Thyroid gland (tissue), 4 donors: ENCODE measurements around the gene KLHL35. TPM values are rescaled to one million over a fixed set of nuclear protein-coding genes. Genes with fewer than 3 reads are reported as not detected.

Experiments used
- DNase-seq, 2 donors: peaks; one replicate each; pipeline ENCODE4 v3.0.0-alpha.2; 2019
- H3K27ac ChIP-seq, 3 donors: fragments of 200-600 bp; sonication (generic); 1 replicate in 2 of 3; 2 replicates in 1 of 3; pipeline ENCODE4 v1.5.1; 2016 to 2019; ENCODE audit warnings: mild to moderate bottlenecking in 1 of 3, moderate library complexity in 1 of 3
- H3K27me3 ChIP-seq: fragments of 200-600 bp; sonication (generic); one replicate; pipeline ENCODE4 v1.5.1; 2019
- H3K36me3 ChIP-seq, 2 donors: fragments of 200-600 bp; sonication (generic); one replicate each; pipeline ENCODE4 v1.5.1; 2016 to 2019
- H3K4me1 ChIP-seq, 2 donors: fragments of 200-600 bp; sonication (generic); one replicate each; pipeline ENCODE4 v1.5.1; 2017 to 2019
- H3K4me3 ChIP-seq, 3 donors: fragments of 200-600 bp; sonication (generic); replicated peaks in 1 of 3; 1 replicate in 2 of 3; 2 replicates in 1 of 3; pipeline ENCODE4 v1.5.1; 2016; ENCODE audit warnings: mild to moderate bottlenecking in 1 of 3
- H3K9me3 ChIP-seq: fragments of 200-600 bp; sonication (generic); one replicate; pipeline ENCODE4 v1.5.1; 2017
- CTCF ChIP-seq, 6 experiments: fragments of 200-600 bp in 3 of 6; fragments of 450-650 bp in 3 of 6; sonication (generic) in 3 of 6; IDR thresholded peaks; one replicate each; pipeline ENCODE4 v1.5.1; 2016 to 2019; ENCODE audit warnings: antibody characterized with exemption in 6 of 6, mild to moderate bottlenecking in 2 of 6, inconsistent platforms in 1 of 6, moderate library complexity in 1 of 6
- POLR2A ChIP-seq, 2 donors: fragments of 450-650 bp; IDR thresholded peaks; one replicate each; pipeline ENCODE4 v1.6.1; 2017; ENCODE audit warnings: antibody characterized with exemption in 2 of 2, mild to moderate bottlenecking in 2 of 2, moderate library complexity in 1 of 2
- WGBS, 2 donors: methylation state at CpG; one replicate each; pipeline ENCODE4 v1.1.5; 2017; 5-methylcytosine and 5-hydroxymethylcytosine counted together
- intact Hi-C: fragments of 100-400 bp; cut with DNase I; formaldehyde crosslinking; loops from one replicate; pipeline ENCODE4 v1.15.1; 2023
- total RNA-seq, 4 donors: library from RNA; depleted of rRNA; stranded (reverse); fragments of >200 nt; gene quantifications; one replicate each; pipeline ENCODE4 v1.2.3, GENCODE V29; 2016

The KLHL35 gene
- total RNA-seq, 4 donors from 2014 or later = 1.1 to 3.6 (median 1.9) TPM

DNA sequence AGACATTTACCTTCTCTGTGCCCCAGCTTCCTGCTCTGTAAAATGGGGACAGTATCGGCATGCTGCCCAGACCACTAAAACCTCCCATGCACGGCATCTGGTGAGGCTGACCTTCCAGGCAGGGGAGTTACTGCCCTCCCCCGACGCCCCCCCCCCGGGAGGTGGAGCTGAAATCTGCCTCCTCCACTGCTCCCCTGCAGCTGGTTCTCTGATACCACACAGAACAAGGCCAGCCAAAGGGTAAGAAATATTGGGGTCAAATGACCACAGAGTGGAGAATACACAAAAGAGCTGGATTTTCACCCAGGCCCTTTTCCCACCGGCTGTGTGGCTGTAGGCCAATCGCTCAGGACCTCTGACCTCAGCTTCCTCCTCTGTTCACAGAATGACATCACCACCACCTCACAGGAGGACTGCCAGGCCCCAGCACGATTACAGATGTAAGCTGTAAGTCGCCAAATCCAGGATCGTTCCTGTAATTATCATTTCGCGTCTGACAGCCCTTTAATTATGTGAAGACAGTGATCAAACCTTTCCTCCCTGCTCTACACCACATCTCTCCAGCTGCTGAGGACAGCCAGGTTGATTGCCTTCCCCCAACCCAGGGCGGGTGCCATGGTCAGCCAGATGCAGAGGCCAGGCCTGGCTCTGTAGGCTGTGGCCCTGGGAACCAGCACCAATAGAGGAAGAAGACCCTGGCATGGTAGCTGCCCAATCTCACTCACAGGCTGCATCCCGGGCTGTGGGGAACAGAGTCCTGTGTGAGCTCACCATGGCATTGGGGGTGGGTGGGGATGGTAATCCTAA, 35.7 kb upstream of the KLHL35 start:
- Histone ChIP-seq H3K4me3 (no peak overlapping the region), H3K27ac (no peak overlapping the region), H3K4me1 (peaks cover 23 to 29% of the 10 kb centered on the region in 2 donors), H3K9me3 (no peaks in the 10 kb centered on the region), H3K27me3 (no peaks in the 10 kb centered on the region), H3K36me3 (no peaks in the 10 kb centered on the region)
- 62 to 63% methylated on average over 10 to 12 of the region's 14 CpGs for WGBS, 2 donors
- TF ChIP-seq POLR2A (IDR thresholded peaks at IDR 0.05) = no peak
- TF ChIP-seq CTCF (IDR thresholded peaks at IDR 0.05) = no peak
- intact Hi-C loops = no loop called here
- peak; percentile 18 to 36 for DNase-seq

- Histone ChIP-seq H3K4me1 (peaks cover 23 to 29% of the 10 kb centered on the region in 2 donors), H3K9me3 (no peaks in the 10 kb centered on the region), H3K27me3 (no peaks in the 10 kb centered on the region), H3K36me3 (no peaks in the 10 kb centered on the region), H3K27ac (no peak overlapping the region), H3K4me3 (no peak overlapping the region)
- TF ChIP-seq POLR2A (IDR thresholded peaks at IDR 0.05) (no peak), CTCF (IDR thresholded peaks at IDR 0.05) (no peak)
- DNase-seq = no peak
- 96 to 97% methylated on average over 4 of the region's 4 CpGs for WGBS, 2 donors
- intact Hi-C loops = no loop called here
Measured at GRCh38 chr11:75467881-75468280, 34.9 kb upstream of the KLHL35 start.

GRCh38 chr11:75467311-75467710, 34.3 kb upstream of the KLHL35 start:
- intact Hi-C loops = no loop called here
- no peak for DNase-seq
- H3K4me3 ChIP-seq = no peak overlapping the region
- H3K9me3 ChIP-seq = no peaks in the 10 kb centered on the region
- no peaks in the 10 kb centered on the region for H3K36me3 ChIP-seq
- H3K27me3 ChIP-seq = no peaks in the 10 kb centered on the region
- H3K27ac ChIP-seq = no peak overlapping the region
- TF ChIP-seq POLR2A (IDR thresholded peaks at IDR 0.05) (no peak), CTCF (IDR thresholded peaks at IDR 0.05) (no peak)
- 93 to 96% methylated on average over 8 of the region's 8 CpGs for WGBS, 2 donors
- peaks cover 23 to 29% of the 10 kb centered on the region in 2 donors for H3K4me1 ChIP-seq

GRCh38 chr11:75465701-75466531, 32.9 kb upstream of the KLHL35 start:
- intact Hi-C loops = no loop called here
- Histone ChIP-seq H3K27ac (peak overlapping the region in 2 of 3 donors; percentile 5 to 43), H3K4me1 (peaks cover 12 to 20% of the 10 kb centered on the region in 2 donors)

More at GRCh38 chr11:75465701-75466531, 32.9 kb upstream of the KLHL35 start:
- Histone ChIP-seq H3K27me3 (no peaks in the 10 kb centered on the region), H3K36me3 (no peaks in the 10 kb centered on the region), H3K4me3 (no peak overlapping the region), H3K9me3 (no peaks in the 10 kb centered on the region)
- no peak for TF ChIP-seq POLR2A (IDR thresholded peaks at IDR 0.05)
- TF ChIP-seq CTCF (IDR thresholded peaks at IDR 0.05) = no peak
- 81 to 87% methylated on average over 11 of the region's 11 CpGs for WGBS, 2 donors
- DNase-seq = peak; percentile 51 to 58
